Measurements from ENCODE around the gene VWA8.

VWA8 gene

GRCh38 chr13:41673640-41674039 is 287.3 kb downstream of the VWA8 start:
- CTCF ChIA-PET: interaction anchor here (2.5 kb wide), 1 partner anchor 437 kb away, joined by 17 read pairs; no protein-coding TSS in a partner anchor
- no peak for DNase-seq (ENCODE audit: extremely low spot score)
- TF ChIP-seq, protein P1, sequence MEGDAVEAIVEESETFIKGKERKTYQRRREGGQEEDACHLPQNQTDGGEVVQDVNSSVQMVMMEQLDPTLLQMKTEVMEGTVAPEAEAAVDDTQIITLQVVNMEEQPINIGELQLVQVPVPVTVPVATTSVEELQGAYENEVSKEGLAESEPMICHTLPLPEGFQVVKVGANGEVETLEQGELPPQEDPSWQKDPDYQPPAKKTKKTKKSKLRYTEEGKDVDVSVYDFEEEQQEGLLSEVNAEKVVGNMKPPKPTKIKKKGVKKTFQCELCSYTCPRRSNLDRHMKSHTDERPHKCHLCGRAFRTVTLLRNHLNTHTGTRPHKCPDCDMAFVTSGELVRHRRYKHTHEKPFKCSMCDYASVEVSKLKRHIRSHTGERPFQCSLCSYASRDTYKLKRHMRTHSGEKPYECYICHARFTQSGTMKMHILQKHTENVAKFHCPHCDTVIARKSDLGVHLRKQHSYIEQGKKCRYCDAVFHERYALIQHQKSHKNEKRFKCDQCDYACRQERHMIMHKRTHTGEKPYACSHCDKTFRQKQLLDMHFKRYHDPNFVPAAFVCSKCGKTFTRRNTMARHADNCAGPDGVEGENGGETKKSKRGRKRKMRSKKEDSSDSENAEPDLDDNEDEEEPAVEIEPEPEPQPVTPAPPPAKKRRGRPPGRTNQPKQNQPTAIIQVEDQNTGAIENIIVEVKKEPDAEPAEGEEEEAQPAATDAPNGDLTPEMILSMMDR (IDR thresholded peaks at IDR 0.05; ENCODE audit: control extremely low read depth, extremely low read depth, low read depth, missing control alignments): no peak
- POLR2A ChIA-PET: interaction anchor here (0.6 kb wide), 1 partner anchor 201 kb away, joined by 3 read pairs; no protein-coding TSS in a partner anchor

GRCh38 chr13:41670873-41671443 is 290.0 kb downstream of the VWA8 start:
- no peak for DNase-seq (ENCODE audit: extremely low spot score)
- CTCF ChIA-PET: interaction anchor here (0.6 to 1.3 kb wide), 2 partner anchors 19 to 441 kb away, joined by 3 read pairs; no protein-coding TSS in a partner anchor
- POLR2A ChIA-PET: no interaction called here
- TF ChIP-seq, protein P1 (IDR thresholded peaks at IDR 0.05; ENCODE audit: control extremely low read depth, extremely low read depth, low read depth, missing control alignments): no peak

- peak; percentile 55 for DNase-seq (ENCODE audit: extremely low spot score)
- TF ChIP-seq, protein P1 (IDR thresholded peaks at IDR 0.05; ENCODE audit: control extremely low read depth, extremely low read depth, low read depth, missing control alignments): peak; percentile 70
- ChIA-PET CTCF (interaction anchor here (0.7 to 7.8 kb wide), 53 partner anchors 9 to 567 kb away, joined by 3 to 96 read pairs (median 4); no protein-coding TSS in a partner anchor), POLR2A (interaction anchor here (0.5 kb wide), 1 partner anchor 481 kb away, joined by 3 read pairs; no protein-coding TSS in a partner anchor)
Observed at GRCh38 chr13:41668130-41668757, 292.7 kb downstream of the VWA8 start.

GRCh38 chr13:41666644-41667043 is 294.3 kb downstream of the VWA8 start:
- POLR2A ChIA-PET: no interaction called here
- DNase-seq (ENCODE audit: extremely low spot score): no peak
- TF ChIP-seq, protein P1 (IDR thresholded peaks at IDR 0.05; ENCODE audit: control extremely low read depth, extremely low read depth, low read depth, missing control alignments): no peak
- CTCF ChIA-PET: interaction anchor here (1.0 to 7.8 kb wide), 6 partner anchors 9 to 444 kb away, joined by 3 to 84 read pairs (median 16); no protein-coding TSS in a partner anchor

- ChIA-PET CTCF (interaction anchor here (1.7 to 5.7 kb wide), 3 partner anchors 8 to 19 kb away, joined by 3 to 49 read pairs (median 10); no protein-coding TSS in a partner anchor), POLR2A (no interaction called here)
- no peak for DNase-seq (ENCODE audit: extremely low spot score)
- TF ChIP-seq, protein P1 (IDR thresholded peaks at IDR 0.05; ENCODE audit: control extremely low read depth, extremely low read depth, low read depth, missing control alignments): no peak
Observed at GRCh38 chr13:41660411-41660810, 300.5 kb downstream of the VWA8 start.

DNA sequence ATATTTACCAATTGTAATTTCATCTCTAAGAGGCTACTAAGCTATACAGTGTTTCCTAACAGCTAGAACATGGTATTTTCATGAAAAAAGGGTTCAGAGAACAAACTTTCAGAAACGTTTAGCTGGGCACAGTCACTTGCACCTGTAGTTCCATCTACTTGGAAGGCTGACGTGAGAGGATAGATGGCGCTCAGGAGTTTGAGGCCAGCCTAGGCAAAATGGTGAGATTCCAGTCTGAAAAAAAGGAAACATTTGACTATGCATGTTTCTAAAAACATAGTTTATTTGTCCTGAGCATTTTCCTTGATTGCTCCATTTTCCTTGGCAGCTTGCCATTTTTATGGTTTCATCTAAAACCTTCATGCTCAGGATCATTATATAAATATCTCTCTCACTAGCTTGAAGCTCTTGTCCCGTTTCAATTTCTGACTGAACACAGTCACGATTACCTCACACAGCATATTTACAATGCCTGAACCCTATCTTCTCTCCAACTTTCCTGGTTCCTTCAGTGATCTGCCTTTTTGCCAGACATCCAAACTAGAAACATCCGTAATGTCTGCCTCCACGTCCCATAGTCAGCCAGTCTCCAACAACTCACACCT is 302.8 kb downstream of the VWA8 start:
- ChIA-PET POLR2A (no interaction called here), CTCF (interaction anchor here (0.8 to 5.7 kb wide), 5 partner anchors 10 to 453 kb away, joined by 3 to 49 read pairs (median 3); no protein-coding TSS in a partner anchor)
- DNase-seq (ENCODE audit: extremely low spot score): no peak
- TF ChIP-seq, protein P1 (IDR thresholded peaks at IDR 0.05; ENCODE audit: control extremely low read depth, extremely low read depth, low read depth, missing control alignments): no peak
